ENCODE measurements around the gene RETNLB.

DNA sequence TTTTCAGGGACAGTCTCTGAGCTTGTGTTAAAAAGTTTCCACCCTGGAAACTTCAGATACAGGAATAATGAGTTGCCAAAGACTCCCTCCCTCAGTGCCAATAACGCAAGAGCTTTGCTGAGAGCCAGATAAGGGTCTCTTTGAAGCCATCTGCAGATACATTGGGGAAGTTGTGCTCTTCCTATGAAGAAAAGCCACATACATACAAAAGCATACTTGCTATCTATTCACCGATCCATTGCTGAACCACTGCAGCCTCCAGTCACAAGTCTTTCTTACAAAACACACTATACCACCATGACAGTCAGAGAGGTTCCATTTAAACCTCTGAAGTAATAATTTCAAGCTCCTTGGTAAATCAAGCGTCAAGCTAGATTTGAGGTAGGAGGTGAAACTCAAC, 10.0 kb upstream of the RETNLB start:
- TF ChIP-seq, protein P1, sequence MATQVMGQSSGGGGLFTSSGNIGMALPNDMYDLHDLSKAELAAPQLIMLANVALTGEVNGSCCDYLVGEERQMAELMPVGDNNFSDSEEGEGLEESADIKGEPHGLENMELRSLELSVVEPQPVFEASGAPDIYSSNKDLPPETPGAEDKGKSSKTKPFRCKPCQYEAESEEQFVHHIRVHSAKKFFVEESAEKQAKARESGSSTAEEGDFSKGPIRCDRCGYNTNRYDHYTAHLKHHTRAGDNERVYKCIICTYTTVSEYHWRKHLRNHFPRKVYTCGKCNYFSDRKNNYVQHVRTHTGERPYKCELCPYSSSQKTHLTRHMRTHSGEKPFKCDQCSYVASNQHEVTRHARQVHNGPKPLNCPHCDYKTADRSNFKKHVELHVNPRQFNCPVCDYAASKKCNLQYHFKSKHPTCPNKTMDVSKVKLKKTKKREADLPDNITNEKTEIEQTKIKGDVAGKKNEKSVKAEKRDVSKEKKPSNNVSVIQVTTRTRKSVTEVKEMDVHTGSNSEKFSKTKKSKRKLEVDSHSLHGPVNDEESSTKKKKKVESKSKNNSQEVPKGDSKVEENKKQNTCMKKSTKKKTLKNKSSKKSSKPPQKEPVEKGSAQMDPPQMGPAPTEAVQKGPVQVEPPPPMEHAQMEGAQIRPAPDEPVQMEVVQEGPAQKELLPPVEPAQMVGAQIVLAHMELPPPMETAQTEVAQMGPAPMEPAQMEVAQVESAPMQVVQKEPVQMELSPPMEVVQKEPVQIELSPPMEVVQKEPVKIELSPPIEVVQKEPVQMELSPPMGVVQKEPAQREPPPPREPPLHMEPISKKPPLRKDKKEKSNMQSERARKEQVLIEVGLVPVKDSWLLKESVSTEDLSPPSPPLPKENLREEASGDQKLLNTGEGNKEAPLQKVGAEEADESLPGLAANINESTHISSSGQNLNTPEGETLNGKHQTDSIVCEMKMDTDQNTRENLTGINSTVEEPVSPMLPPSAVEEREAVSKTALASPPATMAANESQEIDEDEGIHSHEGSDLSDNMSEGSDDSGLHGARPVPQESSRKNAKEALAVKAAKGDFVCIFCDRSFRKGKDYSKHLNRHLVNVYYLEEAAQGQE (IDR thresholded peaks at IDR 0.05; ENCODE audit: low read depth, low read length): no peak
- TF ChIP-seq, protein P2, sequence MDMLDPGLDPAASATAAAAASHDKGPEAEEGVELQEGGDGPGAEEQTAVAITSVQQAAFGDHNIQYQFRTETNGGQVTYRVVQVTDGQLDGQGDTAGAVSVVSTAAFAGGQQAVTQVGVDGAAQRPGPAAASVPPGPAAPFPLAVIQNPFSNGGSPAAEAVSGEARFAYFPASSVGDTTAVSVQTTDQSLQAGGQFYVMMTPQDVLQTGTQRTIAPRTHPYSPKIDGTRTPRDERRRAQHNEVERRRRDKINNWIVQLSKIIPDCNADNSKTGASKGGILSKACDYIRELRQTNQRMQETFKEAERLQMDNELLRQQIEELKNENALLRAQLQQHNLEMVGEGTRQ (IDR thresholded peaks at IDR 0.05; ENCODE audit: borderline replicate concordance, low read depth, low read length): no peak
- TF ChIP-seq, protein P3, sequence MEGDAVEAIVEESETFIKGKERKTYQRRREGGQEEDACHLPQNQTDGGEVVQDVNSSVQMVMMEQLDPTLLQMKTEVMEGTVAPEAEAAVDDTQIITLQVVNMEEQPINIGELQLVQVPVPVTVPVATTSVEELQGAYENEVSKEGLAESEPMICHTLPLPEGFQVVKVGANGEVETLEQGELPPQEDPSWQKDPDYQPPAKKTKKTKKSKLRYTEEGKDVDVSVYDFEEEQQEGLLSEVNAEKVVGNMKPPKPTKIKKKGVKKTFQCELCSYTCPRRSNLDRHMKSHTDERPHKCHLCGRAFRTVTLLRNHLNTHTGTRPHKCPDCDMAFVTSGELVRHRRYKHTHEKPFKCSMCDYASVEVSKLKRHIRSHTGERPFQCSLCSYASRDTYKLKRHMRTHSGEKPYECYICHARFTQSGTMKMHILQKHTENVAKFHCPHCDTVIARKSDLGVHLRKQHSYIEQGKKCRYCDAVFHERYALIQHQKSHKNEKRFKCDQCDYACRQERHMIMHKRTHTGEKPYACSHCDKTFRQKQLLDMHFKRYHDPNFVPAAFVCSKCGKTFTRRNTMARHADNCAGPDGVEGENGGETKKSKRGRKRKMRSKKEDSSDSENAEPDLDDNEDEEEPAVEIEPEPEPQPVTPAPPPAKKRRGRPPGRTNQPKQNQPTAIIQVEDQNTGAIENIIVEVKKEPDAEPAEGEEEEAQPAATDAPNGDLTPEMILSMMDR (IDR thresholded peaks at IDR 0.05): no peak
- TF ChIP-seq, protein P4, sequence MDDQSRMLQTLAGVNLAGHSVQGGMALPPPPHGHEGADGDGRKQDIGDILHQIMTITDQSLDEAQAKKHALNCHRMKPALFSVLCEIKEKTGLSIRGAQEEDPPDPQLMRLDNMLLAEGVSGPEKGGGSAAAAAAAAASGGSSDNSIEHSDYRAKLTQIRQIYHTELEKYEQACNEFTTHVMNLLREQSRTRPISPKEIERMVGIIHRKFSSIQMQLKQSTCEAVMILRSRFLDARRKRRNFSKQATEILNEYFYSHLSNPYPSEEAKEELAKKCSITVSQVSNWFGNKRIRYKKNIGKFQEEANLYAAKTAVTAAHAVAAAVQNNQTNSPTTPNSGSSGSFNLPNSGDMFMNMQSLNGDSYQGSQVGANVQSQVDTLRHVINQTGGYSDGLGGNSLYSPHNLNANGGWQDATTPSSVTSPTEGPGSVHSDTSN (IDR thresholded peaks at IDR 0.05): no peak
- TF ChIP-seq, protein P5, sequence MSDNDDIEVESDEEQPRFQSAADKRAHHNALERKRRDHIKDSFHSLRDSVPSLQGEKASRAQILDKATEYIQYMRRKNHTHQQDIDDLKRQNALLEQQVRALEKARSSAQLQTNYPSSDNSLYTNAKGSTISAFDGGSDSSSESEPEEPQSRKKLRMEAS (IDR thresholded peaks at IDR 0.05; ENCODE audit: low read depth): no peak
